IMR-90 (cell line): Measurements from ENCODE around the gene PPY. TPM values are rescaled to one million over a fixed set of nuclear protein-coding genes. Genes with fewer than 3 reads are reported as not detected.

Experiments used
- ATAC-seq: fragments of 200-7000 bp; cut with Tn5 transposase; 2 replicates; pipeline ENCODE4 v1.9.1; 2020; ENCODE audit warnings: low read depth, mild to moderate bottlenecking, moderate library complexity
- BruUV-seq: library from RNA; stranded (reverse); fragments of 400-500 nt; replicated peaks from 2 replicates; lab custom pipeline; 2021; lab: Mats Ljungman, UMichigan
- CTCF ChIA-PET: fragments of 300-600 bp; formaldehyde crosslinking; extraction: SDS; loops from one replicate; lab custom pipeline; 2021; ENCODE audit warnings: antibody characterized with exemption; lab: Yijun Ruan, JAX
- POLR2A ChIA-PET: fragments of 300-600 bp; sonication (Branson Sonifier 250); formaldehyde crosslinking; loops from one replicate; lab custom pipeline; 2022; ENCODE audit warnings: antibody characterized with exemption; ENCODE audit not compliant: unreplicated experiment; lab: Charles Lee
- DNase-seq: peaks from one replicate; pipeline ENCODE4 v3.0.0; 2013
- H2AFZ ChIP-seq: replicated peaks from 2 replicates; pipeline ENCODE3; 2013; ENCODE audit warnings: low read length, mild to moderate bottlenecking; ENCODE audit not compliant: poor library complexity
- H2AK5ac ChIP-seq: 2 replicates; pipeline ENCODE4 v1.6.1; 2013; ENCODE audit warnings: low read depth, low read length, inconsistent platforms
- H2AK9ac ChIP-seq: replicated peaks from 2 replicates; pipeline ENCODE3; 2013; ENCODE audit warnings: mild to moderate bottlenecking, low read depth, low read length, moderate library complexity; ENCODE audit not compliant: poor library complexity
- H2BK120ac ChIP-seq: 2 replicates; pipeline ENCODE4 v1.6.1; 2013; ENCODE audit warnings: low read depth, low read length, inconsistent platforms
- H2BK15ac ChIP-seq: 3 replicates; pipeline ENCODE4 v1.6.1; 2013; ENCODE audit warnings: low read depth, low read length, inconsistent platforms
- H2BK20ac ChIP-seq: 2 replicates; pipeline ENCODE4 v1.6.1; 2013; ENCODE audit warnings: low read depth, mild to moderate bottlenecking, inconsistent platforms, low read length, moderate library complexity
- H2BK5ac ChIP-seq: 2 replicates; pipeline ENCODE4 v1.6.1; 2013; ENCODE audit warnings: mild to moderate bottlenecking, low read depth, low read length, inconsistent platforms; ENCODE audit not compliant: poor library complexity, severe bottlenecking
- H3K14ac ChIP-seq: replicated peaks from 2 replicates; pipeline ENCODE4 v1.6.1; 2013; ENCODE audit warnings: low read depth, low read length, inconsistent platforms
- H3K18ac ChIP-seq: 2 replicates; pipeline ENCODE4 v1.6.1; 2013; ENCODE audit warnings: low read depth, low read length, control low read depth
- H3K23ac ChIP-seq: 2 replicates; pipeline ENCODE4 v1.6.1; 2013; ENCODE audit warnings: low read depth, low read length, inconsistent platforms
- H3K27ac ChIP-seq: 2 replicates; pipeline ENCODE4 v1.5.1; 2013; ENCODE audit warnings: mild to moderate bottlenecking, control low read depth, low read length; ENCODE audit not compliant: insufficient read depth
- H3K27me3 ChIP-seq: 2 replicates; pipeline ENCODE4 v1.6.1; 2013; ENCODE audit warnings: low read length; ENCODE audit not compliant: control insufficient read depth, insufficient read depth
- H3K36me3 ChIP-seq: 2 replicates; pipeline ENCODE4 v1.6.1; 2013; ENCODE audit warnings: low read length, mixed read lengths; ENCODE audit not compliant: control insufficient read depth, insufficient read depth
- H3K4ac ChIP-seq: 2 replicates; pipeline ENCODE4 v1.6.1; 2013; ENCODE audit warnings: low read depth, low read length, inconsistent platforms
- H3K4me1 ChIP-seq: 2 replicates; pipeline ENCODE4 v1.6.1; 2013; ENCODE audit warnings: low read length, mixed read lengths; ENCODE audit not compliant: control insufficient read depth, insufficient read depth
- H3K4me2 ChIP-seq: 2 replicates; pipeline ENCODE4 v1.6.1; 2013; ENCODE audit warnings: low read depth, mild to moderate bottlenecking, control low read depth, low read length, moderate library complexity
- H3K4me3 ChIP-seq: 2 replicates; pipeline ENCODE4 v1.5.1; 2013; ENCODE audit warnings: low read depth, mild to moderate bottlenecking, control low read depth, low read length, moderate library complexity; ENCODE audit not compliant: insufficient read depth
- H3K56ac ChIP-seq: 2 replicates; pipeline ENCODE4 v1.6.1; 2013; ENCODE audit warnings: low read length, inconsistent platforms; ENCODE audit not compliant: insufficient read depth; ENCODE audit errors: extremely low read depth
- H3K79me1 ChIP-seq, 2 experiments: 2 replicates each; pipeline ENCODE4 v1.6.1; 2013; ENCODE audit warnings: low read length in 2 of 2, inconsistent platforms in 1 of 2, low read depth in 1 of 2
- H3K9ac ChIP-seq: 2 replicates; pipeline ENCODE4 v1.6.1; 2013; ENCODE audit warnings: low read depth, low read length, control low read depth
- H3K9me1 ChIP-seq: 2 replicates; pipeline ENCODE4 v1.6.1; 2013; ENCODE audit warnings: low read length, inconsistent platforms; ENCODE audit not compliant: insufficient read depth
- H3K9me3 ChIP-seq: 2 replicates; pipeline ENCODE4 v1.6.1; 2013; ENCODE audit warnings: low read length; ENCODE audit not compliant: control insufficient read depth, insufficient read depth
- H4K20me1 ChIP-seq: 2 replicates; pipeline ENCODE4 v1.6.1; 2013; ENCODE audit warnings: low read length, inconsistent platforms; ENCODE audit not compliant: insufficient read depth
- H4K5ac ChIP-seq: 2 replicates; pipeline ENCODE4 v1.6.1; 2013; ENCODE audit warnings: mild to moderate bottlenecking, low read depth, low read length, control low read depth
- H4K8ac ChIP-seq, 2 experiments: 2 replicates each; pipeline ENCODE4 v1.6.1; 2013; ENCODE audit warnings: low read depth in 2 of 2, low read length in 2 of 2, control low read depth in 1 of 2, inconsistent platforms in 1 of 2
- H4K91ac ChIP-seq: 2 replicates; pipeline ENCODE4 v1.6.1; 2013; ENCODE audit warnings: low read depth, low read length, inconsistent platforms; ENCODE audit not compliant: insufficient read depth
- BHLHE40 ChIP-seq: fragments of 150-350 bp; IDR thresholded peaks from 2 replicates; pipeline ENCODE4 v1.6.1; 2016; ENCODE audit warnings: mild to moderate bottlenecking, low read depth, low read length
- CEBPB ChIP-seq: IDR thresholded peaks from 2 replicates; pipeline ENCODE4 v1.6.1; 2012; ENCODE audit warnings: low read depth, low read length, improper control_type of control experiment
- CHD1 ChIP-seq: IDR thresholded peaks from 2 replicates; pipeline ENCODE4 v1.6.1; 2012; ENCODE audit warnings: low read depth, low read length, improper control_type of control experiment
- FOS ChIP-seq: fragments of 150-350 bp; IDR thresholded peaks from 2 replicates; pipeline ENCODE4 v1.6.1; 2016; ENCODE audit warnings: low read depth, low read length
- MAFK ChIP-seq: IDR thresholded peaks from 2 replicates; pipeline ENCODE4 v1.6.1; 2012; ENCODE audit warnings: low read depth, low read length, improper control_type of control experiment
- MAZ ChIP-seq: IDR thresholded peaks from 2 replicates; pipeline ENCODE4 v1.6.1; 2012; ENCODE audit warnings: low read depth, mild to moderate bottlenecking, low read length, improper control_type of control experiment, moderate library complexity, borderline replicate concordance
- MXI1 ChIP-seq: IDR thresholded peaks from 2 replicates; pipeline ENCODE4 v1.6.1; 2012; ENCODE audit warnings: low read depth, mild to moderate bottlenecking, low read length, moderate library complexity, borderline replicate concordance
- NFE2L2 ChIP-seq: fragments of 150-350 bp; IDR thresholded peaks from 2 replicates; pipeline ENCODE4 v1.6.1; 2016; ENCODE audit warnings: low read depth, mild to moderate bottlenecking, low read length
- POLR2A ChIP-seq: IDR thresholded peaks from 2 replicates; pipeline ENCODE4 v1.6.1; 2012; ENCODE audit warnings: mild to moderate bottlenecking, low read depth, low read length
- RAD21 ChIP-seq: IDR thresholded peaks from 2 replicates; pipeline ENCODE4 v1.6.1; 2012; ENCODE audit warnings: low read length, improper control_type of control experiment
- RCOR1 ChIP-seq: IDR thresholded peaks from 2 replicates; pipeline ENCODE4 v1.6.1; 2012; ENCODE audit warnings: mild to moderate bottlenecking, low read length, improper control_type of control experiment; ENCODE audit not compliant: insufficient replicate concordance
- RFX5 ChIP-seq: IDR thresholded peaks from 2 replicates; pipeline ENCODE4 v1.8.0; 2012; ENCODE audit warnings: low read depth, mild to moderate bottlenecking, low read length, moderate library complexity
- SMC3 ChIP-seq: fragments of 150-350 bp; IDR thresholded peaks from 2 replicates; pipeline ENCODE4 v1.6.1; 2016; ENCODE audit warnings: low read depth, mild to moderate bottlenecking, antibody characterized with exemption, low read length, moderate library complexity
- WGBS, 2 experiments: methylation state at CpG; one replicate each; pipeline versions ENCODE4 v1.1.5 to v1.1.7; 2013; ENCODE audit warnings: missing lambda C conversion rate in 2 of 2; ENCODE audit not compliant: insufficient read length in 1 of 2; ENCODE audit errors: extremely low coverage in 2 of 2; 5-methylcytosine and 5-hydroxymethylcytosine counted together
- dilution Hi-C: fragments of 300-500 bp; cut with HindIII; formaldehyde crosslinking; loops from one replicate; pipeline ENCODE4 v1.14.3; 2018; ENCODE audit warnings: low sequenced_read_pairs; ENCODE audit not compliant: unreplicated experiment
- in situ Hi-C: fragments of 300-500 bp; cut with MboI; formaldehyde crosslinking; loops from 3 replicates; pipeline ENCODE4 v1.14.3; 2019; ENCODE audit warnings: low sequenced_read_pairs, inconsistent platforms, mixed read lengths
- intact Hi-C: fragments of 100-400 bp; cut with micrococcal nuclease; formaldehyde crosslinking; loops from 2 replicates; pipeline ENCODE4 v1.10.0; 2022
- polyA plus RNA-seq, 3 experiments: library from polyadenylated mRNA; depleted of rRNA; stranded (reverse); fragments of >200 nt; gene quantifications; 2 replicates each; pipeline ENCODE4 v1.2.3, GENCODE V29; 2012; ENCODE audit warnings: low replicate concordance in 1 of 3
- total RNA-seq: library from RNA; depleted of rRNA; stranded (reverse); fragments of >200 nt; gene quantifications from 2 replicates; pipeline ENCODE4 v1.2.3, GENCODE V29; 2012
- TF ChIP-seq, protein P1 (sequence below): conservative IDR thresholded peaks from 2 replicates; pipeline ENCODE4 v1.5.1; 2012; ENCODE audit warnings: mild to moderate bottlenecking, low read depth, low read length, improper control_type of control experiment
- TF ChIP-seq, protein P2 (sequence below): fragments of 150-350 bp; IDR thresholded peaks from 2 replicates; pipeline ENCODE4 v1.6.1; 2017; ENCODE audit warnings: mild to moderate bottlenecking, antibody characterized with exemption, low read length, low read depth
- TF ChIP-seq, protein P3 (sequence below): fragments of 150-350 bp; IDR thresholded peaks from 2 replicates; pipeline ENCODE4 v1.6.1; 2016; ENCODE audit warnings: low read depth, mild to moderate bottlenecking, low read length, moderate library complexity, borderline replicate concordance

The PPY gene
- total and polyA plus RNA-seq, 2 of the 4 experiments (the other 2 are of a cell fraction), result not detected

DNA sequence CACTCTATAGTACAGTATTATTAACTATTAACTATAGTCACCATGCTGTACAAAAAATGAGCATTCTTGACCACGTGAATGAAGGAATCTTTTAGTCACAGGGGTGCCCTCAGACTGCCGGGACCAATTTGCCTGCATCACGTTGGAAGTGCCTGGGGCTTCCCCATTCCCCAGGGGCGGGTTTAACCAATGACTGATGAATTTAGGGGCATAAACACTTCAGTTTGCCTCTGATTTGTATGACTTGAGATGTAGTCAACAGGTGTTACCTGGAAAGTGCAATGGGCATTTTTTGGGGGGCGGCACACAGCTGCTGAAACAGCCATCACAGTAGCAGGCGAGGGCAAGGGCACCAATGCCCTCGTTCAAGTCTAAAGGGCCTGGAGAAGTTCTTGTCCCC, 20.2 kb upstream of the PPY start:
- ATAC-seq, result no peak
- CTCF ChIA-PET, result interaction anchor here (0.6 to 0.9 kb wide), 2 partner anchors 18 to 20 kb away, joined by 3 to 6 read pairs; no protein-coding TSS in a partner anchor
- 42% methylated on average over 4 of the region's 7 CpGs; no CpG with 5 or more reads in 1 of the 2 experiments for WGBS, 2 experiments

More for the DNA sequence above, 20.2 kb upstream of the PPY start:
- H3K9me1 ChIP-seq, result no peaks in the 10 kb centered on the region
- no peak overlapping the region for H3K18ac ChIP-seq
- no peak overlapping the region for H3K9ac ChIP-seq
- POLR2A ChIA-PET, result no interaction called here
- no peak overlapping the region for H3K27ac ChIP-seq
- no peak overlapping the region for H2BK20ac ChIP-seq
- H3K14ac ChIP-seq, result no peak overlapping the region
- no peak overlapping the region for H3K4me2 ChIP-seq
- H3K27me3 ChIP-seq, result peaks cover 30% of the 10 kb centered on the region
- no peak for DNase-seq
- no peak overlapping the region for H2BK5ac ChIP-seq
- no peak overlapping the region for H4K5ac ChIP-seq
- no peak overlapping the region for H4K8ac ChIP-seq
- intact Hi-C loops, result no loop called here
- no peak overlapping the region for H2AK9ac ChIP-seq
- no peaks in the 10 kb centered on the region for H3K36me3 ChIP-seq
- no peak overlapping the region for H2BK120ac ChIP-seq
- dilution Hi-C loops, result no loop called here
- no TSS peak for BruUV-seq
- no peaks in the 10 kb centered on the region for H3K9me3 ChIP-seq
- H3K23ac ChIP-seq, result no peak overlapping the region
- no peak overlapping the region for H4K91ac ChIP-seq
- no peaks in the 10 kb centered on the region for H3K79me1 ChIP-seq
- no peak overlapping the region for H3K56ac ChIP-seq
- in situ Hi-C loops, result no loop called here
- no peaks in the 10 kb centered on the region for H3K4me1 ChIP-seq
- H3K4ac ChIP-seq, result no peak overlapping the region
- no peak overlapping the region for H3K4me3 ChIP-seq
- H4K20me1 ChIP-seq, result no peaks in the 10 kb centered on the region; the same call in 1 of the 2 replicates
- TF ChIP-seq FOS, result no peak
- TF ChIP-seq, protein P1, sequence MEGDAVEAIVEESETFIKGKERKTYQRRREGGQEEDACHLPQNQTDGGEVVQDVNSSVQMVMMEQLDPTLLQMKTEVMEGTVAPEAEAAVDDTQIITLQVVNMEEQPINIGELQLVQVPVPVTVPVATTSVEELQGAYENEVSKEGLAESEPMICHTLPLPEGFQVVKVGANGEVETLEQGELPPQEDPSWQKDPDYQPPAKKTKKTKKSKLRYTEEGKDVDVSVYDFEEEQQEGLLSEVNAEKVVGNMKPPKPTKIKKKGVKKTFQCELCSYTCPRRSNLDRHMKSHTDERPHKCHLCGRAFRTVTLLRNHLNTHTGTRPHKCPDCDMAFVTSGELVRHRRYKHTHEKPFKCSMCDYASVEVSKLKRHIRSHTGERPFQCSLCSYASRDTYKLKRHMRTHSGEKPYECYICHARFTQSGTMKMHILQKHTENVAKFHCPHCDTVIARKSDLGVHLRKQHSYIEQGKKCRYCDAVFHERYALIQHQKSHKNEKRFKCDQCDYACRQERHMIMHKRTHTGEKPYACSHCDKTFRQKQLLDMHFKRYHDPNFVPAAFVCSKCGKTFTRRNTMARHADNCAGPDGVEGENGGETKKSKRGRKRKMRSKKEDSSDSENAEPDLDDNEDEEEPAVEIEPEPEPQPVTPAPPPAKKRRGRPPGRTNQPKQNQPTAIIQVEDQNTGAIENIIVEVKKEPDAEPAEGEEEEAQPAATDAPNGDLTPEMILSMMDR, result no peak
- no peak for TF ChIP-seq CEBPB
- TF ChIP-seq CHD1, result no peak
- TF ChIP-seq, protein P2, sequence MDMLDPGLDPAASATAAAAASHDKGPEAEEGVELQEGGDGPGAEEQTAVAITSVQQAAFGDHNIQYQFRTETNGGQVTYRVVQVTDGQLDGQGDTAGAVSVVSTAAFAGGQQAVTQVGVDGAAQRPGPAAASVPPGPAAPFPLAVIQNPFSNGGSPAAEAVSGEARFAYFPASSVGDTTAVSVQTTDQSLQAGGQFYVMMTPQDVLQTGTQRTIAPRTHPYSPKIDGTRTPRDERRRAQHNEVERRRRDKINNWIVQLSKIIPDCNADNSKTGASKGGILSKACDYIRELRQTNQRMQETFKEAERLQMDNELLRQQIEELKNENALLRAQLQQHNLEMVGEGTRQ, result no peak
- no peak for TF ChIP-seq RFX5
- no peak for TF ChIP-seq SMC3
- no peak for TF ChIP-seq NFE2L2
- no peak for TF ChIP-seq MAFK
- no peak for TF ChIP-seq POLR2A
- no peak for TF ChIP-seq MAZ
- TF ChIP-seq, protein P3, sequence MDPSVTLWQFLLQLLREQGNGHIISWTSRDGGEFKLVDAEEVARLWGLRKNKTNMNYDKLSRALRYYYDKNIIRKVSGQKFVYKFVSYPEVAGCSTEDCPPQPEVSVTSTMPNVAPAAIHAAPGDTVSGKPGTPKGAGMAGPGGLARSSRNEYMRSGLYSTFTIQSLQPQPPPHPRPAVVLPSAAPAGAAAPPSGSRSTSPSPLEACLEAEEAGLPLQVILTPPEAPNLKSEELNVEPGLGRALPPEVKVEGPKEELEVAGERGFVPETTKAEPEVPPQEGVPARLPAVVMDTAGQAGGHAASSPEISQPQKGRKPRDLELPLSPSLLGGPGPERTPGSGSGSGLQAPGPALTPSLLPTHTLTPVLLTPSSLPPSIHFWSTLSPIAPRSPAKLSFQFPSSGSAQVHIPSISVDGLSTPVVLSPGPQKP, result no peak
- no peak for TF ChIP-seq MXI1
- TF ChIP-seq RCOR1, result no peak
- TF ChIP-seq RAD21, result no peak
- TF ChIP-seq BHLHE40, result no peak
- H2AK5ac ChIP-seq, result no peak overlapping the region
- no peak overlapping the region for H2AFZ ChIP-seq
- no peak overlapping the region for H2BK15ac ChIP-seq
